GM18505 (cell line): ENCODE data around the gene EGLN2.
A peak's percentile ranks its signal among the peaks of the same experiment; 100 is the strongest.

Experiments used
- ATAC-seq: cut with Tn5 transposase; IDR thresholded peaks from one replicate; pipeline ENCODE4 v1.9.1; 2021; ENCODE audit not compliant: unreplicated experiment
- POLR2A ChIP-seq: IDR thresholded peaks from 4 replicates; pipeline ENCODE4 v1.6.1; 2011; ENCODE audit warnings: borderline replicate concordance; ENCODE audit not compliant: insufficient read depth, insufficient read length; ENCODE audit errors: extremely low read depth

The EGLN2 gene

DNA sequence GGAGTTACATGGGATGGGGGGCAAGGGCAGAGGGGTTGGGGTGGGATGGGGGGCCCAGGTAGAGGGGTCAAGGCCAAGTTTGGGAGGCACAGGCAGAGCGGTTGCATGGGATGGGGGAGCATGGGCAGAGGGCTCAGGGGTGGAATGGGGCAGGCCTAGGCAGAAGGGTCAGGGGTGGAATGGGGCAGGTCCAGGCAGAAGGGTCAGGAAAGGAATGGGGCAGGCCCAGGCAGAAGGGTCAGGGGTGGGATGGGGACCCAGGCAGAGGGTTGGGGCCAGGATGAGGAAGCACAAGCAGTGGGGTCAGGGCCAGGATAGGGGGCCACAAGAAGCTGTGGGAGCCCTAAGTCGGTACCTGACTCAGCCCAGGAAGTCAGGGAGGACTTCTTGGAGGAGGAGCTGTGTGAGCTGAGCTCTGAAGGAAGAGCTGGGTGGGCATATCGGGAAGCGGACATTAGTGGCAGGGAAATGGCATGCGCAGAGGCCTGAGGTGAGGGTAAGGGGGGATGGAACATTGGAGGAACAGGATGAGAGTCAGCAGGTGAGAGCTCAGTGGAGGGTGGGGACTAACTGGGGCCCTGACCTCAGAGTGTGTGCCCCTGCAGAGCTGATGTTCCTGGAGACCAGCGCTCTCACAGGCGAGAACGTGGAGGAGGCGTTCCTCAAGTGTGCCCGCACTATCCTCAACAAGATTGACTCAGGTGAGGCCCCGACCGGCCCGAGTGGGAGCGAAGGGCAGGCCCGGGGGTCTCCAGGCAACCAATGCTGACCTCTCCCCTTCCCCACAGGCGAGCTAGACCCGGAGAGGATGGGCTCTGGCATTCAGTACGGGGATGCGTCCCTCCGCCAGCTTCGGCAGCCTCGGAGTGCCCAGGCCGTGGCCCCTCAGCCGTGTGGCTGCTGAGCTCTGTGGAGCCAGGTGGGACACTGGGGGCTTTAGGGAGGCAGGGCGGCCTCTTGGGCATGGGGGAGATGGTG lies 12.6 kb upstream of the EGLN2 start:
- no peak for ATAC-seq
- no peak for TF ChIP-seq POLR2A

DNA sequence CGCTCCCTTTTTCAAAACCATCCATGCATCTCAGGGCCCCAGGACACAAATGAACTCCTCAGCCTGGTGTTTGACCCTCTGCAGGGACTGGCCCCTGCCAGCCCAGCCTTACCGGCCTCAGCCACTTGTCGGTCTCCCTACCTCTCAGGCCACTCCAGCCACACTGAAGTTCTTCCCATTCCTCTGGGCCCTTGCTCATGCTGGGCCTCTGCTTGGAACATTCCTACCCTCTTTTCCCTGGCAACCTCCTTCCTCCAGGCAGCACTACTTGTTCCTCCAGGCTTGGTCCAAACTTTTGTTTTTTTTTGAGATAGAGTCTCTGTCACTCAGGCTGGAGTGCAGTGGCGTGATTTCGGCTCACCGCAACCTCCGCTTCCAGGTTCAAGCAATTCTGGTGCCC lies 7.6 kb upstream of the EGLN2 start:
- ATAC-seq = no peak
- no peak for TF ChIP-seq POLR2A

DNA sequence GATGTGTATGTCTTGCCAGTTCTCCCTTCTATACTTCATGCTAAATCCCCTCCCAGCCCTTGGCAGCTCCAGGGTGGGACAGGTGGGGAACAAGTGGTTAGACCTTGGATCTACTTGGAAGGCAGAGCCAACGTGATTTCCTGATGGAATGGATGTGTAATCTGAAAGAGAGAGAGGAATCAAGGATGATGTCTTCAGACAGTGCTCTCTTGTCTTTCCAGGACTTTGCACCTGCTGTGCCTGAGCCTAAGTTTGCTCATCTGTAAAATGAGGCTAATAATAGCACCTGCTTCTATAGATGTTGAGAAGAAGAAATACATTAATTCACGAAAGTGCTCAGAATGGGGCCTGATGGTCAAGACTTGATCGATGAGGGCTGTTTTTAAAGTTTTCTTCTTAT lies 7.0 kb upstream of the EGLN2 start:
- no peak for TF ChIP-seq POLR2A
- no peak for ATAC-seq

DNA sequence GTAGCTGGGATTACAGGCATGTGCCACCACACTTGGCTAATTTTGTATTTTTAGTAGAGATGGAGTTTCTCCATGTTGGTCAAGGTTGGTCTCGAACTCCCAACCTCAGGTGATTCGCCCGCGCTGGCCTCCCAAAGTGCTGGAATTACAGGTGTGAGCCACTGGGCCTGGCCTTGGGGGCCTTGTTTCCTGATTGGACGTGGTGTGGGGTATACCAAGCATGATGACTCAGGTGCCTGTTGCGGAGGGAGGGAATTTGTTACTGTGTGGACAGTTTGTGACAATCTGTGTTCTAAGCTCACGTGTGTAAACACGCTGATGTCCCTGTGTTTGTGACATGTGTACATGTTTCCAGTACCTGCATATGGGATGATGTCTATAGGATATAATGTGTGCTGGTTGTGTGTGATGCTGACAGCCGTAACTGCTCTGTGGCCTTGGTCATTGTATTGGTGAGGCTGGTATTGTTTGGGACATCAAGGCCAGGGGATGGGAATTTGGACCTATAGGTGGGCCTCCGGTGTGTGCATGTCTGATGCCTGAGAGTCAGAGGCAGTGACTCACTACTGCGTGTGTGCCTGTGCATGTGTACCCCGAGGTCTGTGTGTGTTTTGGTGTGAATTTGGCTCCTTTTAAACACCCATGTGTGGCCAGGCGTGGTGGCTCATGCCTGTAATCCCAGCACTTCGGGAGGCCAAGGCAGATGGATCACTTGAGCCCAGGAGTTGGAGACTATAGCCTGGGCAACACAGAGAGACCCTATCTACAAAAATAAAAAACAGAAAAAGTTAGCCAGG lies 1.6 kb upstream of the EGLN2 start:
- no peak for TF ChIP-seq POLR2A
- no peak for ATAC-seq

DNA sequence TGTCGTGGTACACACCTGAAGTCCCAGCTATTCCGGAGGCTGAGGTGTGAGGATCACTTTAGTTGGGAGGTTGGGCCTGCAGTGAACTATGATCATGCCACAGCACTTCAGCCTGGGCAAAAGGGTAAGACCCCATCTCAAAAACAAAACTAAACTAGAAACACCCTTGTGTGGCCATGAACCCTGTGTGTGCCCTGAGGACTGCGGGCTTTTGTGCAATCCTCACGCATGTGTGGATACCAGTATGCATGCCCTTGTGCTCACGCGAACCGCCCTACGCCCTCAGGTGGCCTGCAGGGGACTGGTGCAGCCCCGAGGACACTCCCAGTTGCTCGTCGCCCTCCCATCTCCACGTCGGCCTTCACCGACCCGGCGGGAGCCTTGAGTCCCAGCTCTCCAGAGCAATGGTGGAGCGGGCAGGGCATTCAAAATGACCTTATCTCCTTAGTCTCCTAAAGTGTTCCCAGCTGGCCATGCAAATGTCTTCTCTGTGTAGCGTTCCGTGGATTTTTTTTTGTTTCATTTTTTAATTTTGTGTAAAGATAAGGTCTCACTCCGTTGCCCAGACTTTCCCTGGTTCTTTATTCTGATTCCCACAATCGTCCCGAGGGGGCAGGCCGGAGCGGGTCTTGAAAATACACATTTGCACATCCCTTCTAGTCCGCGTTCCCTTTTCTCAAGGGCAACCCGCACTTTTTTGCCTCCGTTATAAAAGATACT lies 868 bp upstream of the EGLN2 start:
- ATAC-seq = peak; percentile 17
- peak; percentile 82 for TF ChIP-seq POLR2A

DNA sequence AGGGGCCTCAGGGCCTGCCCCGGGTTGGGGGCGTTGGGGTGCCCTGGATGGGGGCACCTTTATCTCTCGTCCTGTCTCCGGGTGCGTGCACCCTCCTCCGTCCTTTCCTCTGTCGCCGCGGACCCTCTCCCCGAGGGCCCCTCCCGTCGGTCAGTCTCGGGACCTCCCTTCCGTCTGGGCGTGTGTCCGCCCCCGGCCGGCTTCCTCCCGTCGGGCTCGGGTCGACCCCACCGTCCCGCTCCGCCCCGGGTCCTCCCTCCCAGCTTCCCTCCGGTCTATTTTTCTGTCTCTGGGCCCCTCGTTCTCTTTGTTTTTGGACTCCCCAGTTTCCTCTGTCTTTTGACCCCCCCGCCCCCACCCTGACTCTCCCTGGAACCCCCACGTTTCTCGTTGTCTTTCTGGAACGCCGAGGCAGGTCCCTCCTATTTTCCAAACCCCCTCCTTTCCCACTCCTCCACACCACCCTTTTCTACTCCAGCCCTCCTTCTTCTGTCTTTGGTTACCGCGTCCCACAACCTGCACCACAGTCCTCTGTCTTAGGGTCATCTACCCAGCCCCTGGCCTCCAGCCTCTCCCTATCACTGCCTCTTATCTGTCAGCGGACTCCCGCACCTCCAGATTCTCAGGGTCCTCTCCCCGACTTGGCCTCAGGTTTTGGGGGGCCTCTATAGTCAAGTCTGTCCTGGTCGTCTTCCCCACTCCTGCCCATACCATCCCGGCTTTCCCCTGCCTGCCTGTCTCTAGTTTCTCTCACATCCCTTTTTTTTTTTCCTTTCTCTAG lies 757 bp downstream of the EGLN2 start:
- no peak for ATAC-seq
- no peak for TF ChIP-seq POLR2A

DNA sequence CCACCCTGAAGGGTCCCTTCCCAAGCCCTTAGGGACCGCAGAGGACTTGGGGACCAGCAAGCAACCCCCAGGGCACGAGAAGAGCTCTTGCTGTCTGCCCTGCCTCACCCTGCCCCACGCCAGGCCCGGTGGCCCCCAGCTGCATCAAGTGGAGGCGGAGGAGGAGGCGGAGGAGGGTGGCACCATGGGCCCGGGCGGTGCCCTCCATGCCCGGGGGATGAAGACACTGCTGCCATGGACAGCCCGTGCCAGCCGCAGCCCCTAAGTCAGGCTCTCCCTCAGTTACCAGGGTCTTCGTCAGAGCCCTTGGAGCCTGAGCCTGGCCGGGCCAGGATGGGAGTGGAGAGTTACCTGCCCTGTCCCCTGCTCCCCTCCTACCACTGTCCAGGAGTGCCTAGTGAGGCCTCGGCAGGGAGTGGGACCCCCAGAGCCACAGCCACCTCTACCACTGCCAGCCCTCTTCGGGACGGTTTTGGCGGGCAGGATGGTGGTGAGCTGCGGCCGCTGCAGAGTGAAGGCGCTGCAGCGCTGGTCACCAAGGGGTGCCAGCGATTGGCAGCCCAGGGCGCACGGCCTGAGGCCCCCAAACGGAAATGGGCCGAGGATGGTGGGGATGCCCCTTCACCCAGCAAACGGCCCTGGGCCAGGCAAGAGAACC lies 1.5 kb downstream of the EGLN2 start:
- no peak for ATAC-seq
- no peak for TF ChIP-seq POLR2A

DNA sequence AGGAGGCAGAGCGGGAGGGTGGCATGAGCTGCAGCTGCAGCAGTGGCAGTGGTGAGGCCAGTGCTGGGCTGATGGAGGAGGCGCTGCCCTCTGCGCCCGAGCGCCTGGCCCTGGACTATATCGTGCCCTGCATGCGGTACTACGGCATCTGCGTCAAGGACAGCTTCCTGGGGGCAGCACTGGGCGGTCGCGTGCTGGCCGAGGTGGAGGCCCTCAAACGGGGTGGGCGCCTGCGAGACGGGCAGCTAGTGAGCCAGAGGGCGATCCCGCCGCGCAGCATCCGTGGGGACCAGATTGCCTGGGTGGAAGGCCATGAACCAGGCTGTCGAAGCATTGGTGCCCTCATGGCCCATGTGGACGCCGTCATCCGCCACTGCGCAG lies 2.0 kb downstream of the EGLN2 start:
- no peak for ATAC-seq
- no peak for TF ChIP-seq POLR2A

DNA sequence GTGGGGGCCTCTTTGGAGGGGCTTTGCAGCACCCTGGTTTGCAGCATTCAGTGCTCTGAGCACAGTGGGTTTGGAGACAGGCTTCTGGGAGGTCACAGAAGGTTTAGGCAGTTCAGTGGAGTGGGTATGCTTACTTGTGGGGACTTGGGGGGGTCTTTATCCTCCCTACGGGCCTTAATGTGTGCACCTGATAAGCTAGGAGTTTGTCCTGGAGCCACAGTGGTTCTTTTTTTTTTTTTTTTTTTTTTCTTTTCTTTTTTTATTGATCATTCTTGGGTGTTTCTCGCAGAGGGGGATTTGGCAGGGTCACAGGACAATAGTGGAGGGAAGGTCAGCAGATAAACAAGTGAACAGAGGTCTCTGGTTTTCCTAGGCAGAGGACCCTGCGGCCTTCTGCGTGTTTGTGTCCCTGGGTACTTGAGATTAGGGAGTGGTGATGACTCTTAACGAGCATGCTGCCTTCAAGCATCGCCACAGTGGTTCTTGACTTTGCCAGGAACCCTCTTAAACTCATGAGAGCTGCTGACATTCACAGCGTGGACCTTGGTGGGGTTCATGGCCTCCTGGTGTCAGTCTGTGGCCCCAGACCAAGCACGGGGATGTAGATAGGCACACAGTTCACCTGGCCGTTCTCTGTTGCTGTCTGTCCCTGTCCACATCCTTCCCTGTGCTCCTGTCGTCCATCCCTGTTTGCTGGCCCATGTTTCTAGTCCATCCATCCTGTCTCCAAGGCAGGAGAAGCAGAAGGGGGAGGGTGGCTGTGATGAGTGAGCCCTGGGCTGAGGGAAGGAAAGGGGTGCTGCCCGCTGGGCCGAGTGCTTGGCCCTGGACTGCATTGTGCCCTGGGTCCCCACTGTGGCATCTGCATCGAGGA lies 2.7 kb downstream of the EGLN2 start:
- no peak for TF ChIP-seq POLR2A
- no peak for ATAC-seq

DNA sequence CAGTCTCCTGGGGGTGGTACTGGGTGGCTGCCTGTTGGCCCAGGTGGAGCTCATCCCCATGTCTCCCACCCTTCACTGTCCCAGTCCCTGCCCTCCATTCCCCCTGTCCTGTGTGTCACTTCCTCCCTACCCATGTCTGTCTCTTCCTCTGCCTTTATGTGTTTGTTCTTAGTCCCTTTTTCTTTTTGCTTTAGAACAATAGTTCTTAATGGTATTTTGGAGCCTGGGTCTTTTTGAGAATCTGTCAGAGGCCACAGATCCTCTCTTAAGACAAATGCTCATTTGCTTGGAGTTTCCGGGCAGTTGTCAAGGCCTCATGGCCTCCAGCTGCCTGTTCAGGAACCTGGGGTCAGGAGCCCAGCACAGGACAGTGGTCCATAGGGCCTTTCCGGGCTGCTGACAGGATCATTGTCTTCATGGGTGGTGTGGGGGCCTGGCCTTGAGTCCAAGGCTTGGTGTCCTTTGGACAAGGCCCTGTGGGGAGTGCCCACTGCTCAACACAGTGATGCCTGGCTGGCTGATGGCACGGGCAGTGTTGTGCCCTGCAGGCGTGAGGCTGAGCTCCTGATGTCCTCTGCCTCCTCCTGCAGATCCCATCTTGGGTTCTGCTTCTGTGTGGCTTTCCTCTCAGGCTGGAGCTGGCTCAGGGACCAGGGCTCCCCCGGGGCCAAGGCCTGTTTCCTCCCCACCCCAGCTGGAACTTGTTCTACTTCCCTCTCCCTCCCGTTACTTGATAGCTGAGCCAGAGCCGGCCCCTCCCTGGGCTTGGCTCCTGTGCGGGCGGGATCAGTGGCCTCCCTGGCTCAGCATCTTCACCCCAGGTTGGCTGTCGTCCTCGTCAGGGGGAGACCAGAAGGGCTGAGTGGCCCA lies 3.5 kb downstream of the EGLN2 start:
- no peak for TF ChIP-seq POLR2A
- no peak for ATAC-seq
